ENCODE data around the gene PAX7. TPM values are rescaled to one million over a fixed set of nuclear protein-coding genes. Genes with fewer than 3 reads are reported as not detected.

Gene PAX7
- total RNA-seq, 1 experiment from 2014 or later = 0.24 TPM

DNA sequence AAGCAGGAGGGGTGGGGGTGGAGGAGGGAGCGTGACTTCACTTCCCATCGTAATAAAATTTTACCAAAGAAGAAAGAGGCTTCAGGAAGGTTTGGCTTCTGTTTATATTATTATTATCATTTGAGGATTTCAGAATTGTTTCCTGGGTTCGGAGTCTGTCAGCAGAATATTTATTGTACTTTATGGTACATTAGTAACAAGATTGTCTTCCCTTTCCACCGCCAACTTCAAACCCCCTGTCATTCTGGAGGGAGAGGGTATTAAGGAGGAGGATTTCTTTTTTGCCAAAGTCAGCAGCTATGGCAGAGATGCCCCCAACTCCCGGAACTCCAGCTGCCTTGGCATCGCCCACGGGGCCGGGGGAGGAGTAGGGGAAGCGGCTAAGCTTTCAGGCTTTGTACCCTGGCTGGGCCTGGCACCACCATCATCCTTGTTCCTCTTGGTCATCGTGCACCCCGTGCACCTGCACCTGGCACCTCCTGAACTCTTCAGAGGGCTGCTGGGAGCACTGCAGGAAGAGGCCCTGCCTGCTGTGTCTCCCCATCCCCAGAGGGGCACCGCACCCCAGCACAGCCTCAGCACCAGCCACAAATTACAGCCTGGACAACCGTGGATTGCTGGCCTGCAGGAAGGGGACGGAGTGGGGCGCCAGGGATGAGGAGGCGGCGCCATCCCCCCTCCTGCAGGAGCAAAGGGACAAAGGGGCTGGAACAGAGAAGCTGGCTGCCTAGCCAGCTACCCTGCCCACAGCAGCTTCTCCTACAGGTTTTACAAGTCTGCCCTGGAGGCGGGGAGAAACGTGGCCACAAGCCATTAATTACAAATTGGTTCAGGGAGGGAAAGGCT, 24.0 kb upstream of the PAX7 start:
- ChIA-PET POLR2A (interaction anchor here (0.6 kb wide), 2 partner anchors 175 to 218 kb away, joined by 5 to 6 read pairs; no protein-coding TSS in a partner anchor), CTCF (interaction anchor here (0.6 to 1.4 kb wide), 6 partner anchors 9 to 626 kb away, joined by 3 to 7 read pairs (median 4); no protein-coding TSS in a partner anchor)
- Mint-ChIP-seq H3K4me1 (peaks cover 9% of the 10 kb centered on the region), H3K27ac (no peak overlapping the region), H3K4me3 (no peak overlapping the region), H3K27me3 (ENCODE audit: low read depth) (peaks cover 5% of the 10 kb centered on the region), H3K9me3 (peaks cover 12% of the 10 kb centered on the region), H3K36me3 (no peaks in the 10 kb centered on the region)
- DNase-seq (ENCODE audit: low spot score) = no peak
- TF ChIP-seq TP53 (CRISPR knock-in tag; IDR thresholded peaks at IDR 0.05) = no peak
- no peak for TF ChIP-seq GRHL2 (CRISPR knock-in tag; IDR thresholded peaks at IDR 0.05; ENCODE audit: insufficient replicate concordance, severe bottlenecking)
- TF ChIP-seq, protein P1, sequence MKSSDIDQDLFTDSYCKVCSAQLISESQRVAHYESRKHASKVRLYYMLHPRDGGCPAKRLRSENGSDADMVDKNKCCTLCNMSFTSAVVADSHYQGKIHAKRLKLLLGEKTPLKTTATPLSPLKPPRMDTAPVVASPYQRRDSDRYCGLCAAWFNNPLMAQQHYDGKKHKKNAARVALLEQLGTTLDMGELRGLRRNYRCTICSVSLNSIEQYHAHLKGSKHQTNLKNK (CRISPR knock-in tag; IDR thresholded peaks at IDR 0.05) = no peak
- TF ChIP-seq, protein P2, sequence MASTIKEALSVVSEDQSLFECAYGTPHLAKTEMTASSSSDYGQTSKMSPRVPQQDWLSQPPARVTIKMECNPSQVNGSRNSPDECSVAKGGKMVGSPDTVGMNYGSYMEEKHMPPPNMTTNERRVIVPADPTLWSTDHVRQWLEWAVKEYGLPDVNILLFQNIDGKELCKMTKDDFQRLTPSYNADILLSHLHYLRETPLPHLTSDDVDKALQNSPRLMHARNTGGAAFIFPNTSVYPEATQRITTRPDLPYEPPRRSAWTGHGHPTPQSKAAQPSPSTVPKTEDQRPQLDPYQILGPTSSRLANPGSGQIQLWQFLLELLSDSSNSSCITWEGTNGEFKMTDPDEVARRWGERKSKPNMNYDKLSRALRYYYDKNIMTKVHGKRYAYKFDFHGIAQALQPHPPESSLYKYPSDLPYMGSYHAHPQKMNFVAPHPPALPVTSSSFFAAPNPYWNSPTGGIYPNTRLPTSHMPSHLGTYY (CRISPR knock-in tag; IDR thresholded peaks at IDR 0.05) = no peak
- TF ChIP-seq HMGA2 (CRISPR knock-in tag; IDR thresholded peaks at IDR 0.05) = no peak
- TF ChIP-seq ZNF423 (CRISPR knock-in tag; IDR thresholded peaks at IDR 0.05) = no peak
- TF ChIP-seq KAT7 (CRISPR knock-in tag; IDR thresholded peaks at IDR 0.05; ENCODE audit: borderline replicate concordance) = no peak
- TF ChIP-seq CBFB (CRISPR knock-in tag; IDR thresholded peaks at IDR 0.05; ENCODE audit: low read depth) = no peak
- no peak for TF ChIP-seq ATF1 (CRISPR knock-in tag; IDR thresholded peaks at IDR 0.05)
- TF ChIP-seq ZNF263 (CRISPR knock-in tag; IDR thresholded peaks at IDR 0.05; ENCODE audit: low read depth) = no peak
- no peak for TF ChIP-seq JUN (CRISPR knock-in tag; IDR thresholded peaks at IDR 0.05)
- no peak for TF ChIP-seq E2F5 (CRISPR knock-in tag; IDR thresholded peaks at IDR 0.05)
- TF ChIP-seq, protein P3, sequence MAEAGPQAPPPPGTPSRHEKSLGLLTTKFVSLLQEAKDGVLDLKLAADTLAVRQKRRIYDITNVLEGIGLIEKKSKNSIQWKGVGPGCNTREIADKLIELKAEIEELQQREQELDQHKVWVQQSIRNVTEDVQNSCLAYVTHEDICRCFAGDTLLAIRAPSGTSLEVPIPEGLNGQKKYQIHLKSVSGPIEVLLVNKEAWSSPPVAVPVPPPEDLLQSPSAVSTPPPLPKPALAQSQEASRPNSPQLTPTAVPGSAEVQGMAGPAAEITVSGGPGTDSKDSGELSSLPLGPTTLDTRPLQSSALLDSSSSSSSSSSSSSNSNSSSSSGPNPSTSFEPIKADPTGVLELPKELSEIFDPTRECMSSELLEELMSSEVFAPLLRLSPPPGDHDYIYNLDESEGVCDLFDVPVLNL (CRISPR knock-in tag; IDR thresholded peaks at IDR 0.05; ENCODE audit: borderline replicate concordance, low read depth) = no peak
- TF ChIP-seq OVOL2 (CRISPR knock-in tag; IDR thresholded peaks at IDR 0.05; ENCODE audit: borderline replicate concordance) = no peak
- TF ChIP-seq NR1H2 (CRISPR knock-in tag; IDR thresholded peaks at IDR 0.05) = no peak
- TF ChIP-seq, protein P4, sequence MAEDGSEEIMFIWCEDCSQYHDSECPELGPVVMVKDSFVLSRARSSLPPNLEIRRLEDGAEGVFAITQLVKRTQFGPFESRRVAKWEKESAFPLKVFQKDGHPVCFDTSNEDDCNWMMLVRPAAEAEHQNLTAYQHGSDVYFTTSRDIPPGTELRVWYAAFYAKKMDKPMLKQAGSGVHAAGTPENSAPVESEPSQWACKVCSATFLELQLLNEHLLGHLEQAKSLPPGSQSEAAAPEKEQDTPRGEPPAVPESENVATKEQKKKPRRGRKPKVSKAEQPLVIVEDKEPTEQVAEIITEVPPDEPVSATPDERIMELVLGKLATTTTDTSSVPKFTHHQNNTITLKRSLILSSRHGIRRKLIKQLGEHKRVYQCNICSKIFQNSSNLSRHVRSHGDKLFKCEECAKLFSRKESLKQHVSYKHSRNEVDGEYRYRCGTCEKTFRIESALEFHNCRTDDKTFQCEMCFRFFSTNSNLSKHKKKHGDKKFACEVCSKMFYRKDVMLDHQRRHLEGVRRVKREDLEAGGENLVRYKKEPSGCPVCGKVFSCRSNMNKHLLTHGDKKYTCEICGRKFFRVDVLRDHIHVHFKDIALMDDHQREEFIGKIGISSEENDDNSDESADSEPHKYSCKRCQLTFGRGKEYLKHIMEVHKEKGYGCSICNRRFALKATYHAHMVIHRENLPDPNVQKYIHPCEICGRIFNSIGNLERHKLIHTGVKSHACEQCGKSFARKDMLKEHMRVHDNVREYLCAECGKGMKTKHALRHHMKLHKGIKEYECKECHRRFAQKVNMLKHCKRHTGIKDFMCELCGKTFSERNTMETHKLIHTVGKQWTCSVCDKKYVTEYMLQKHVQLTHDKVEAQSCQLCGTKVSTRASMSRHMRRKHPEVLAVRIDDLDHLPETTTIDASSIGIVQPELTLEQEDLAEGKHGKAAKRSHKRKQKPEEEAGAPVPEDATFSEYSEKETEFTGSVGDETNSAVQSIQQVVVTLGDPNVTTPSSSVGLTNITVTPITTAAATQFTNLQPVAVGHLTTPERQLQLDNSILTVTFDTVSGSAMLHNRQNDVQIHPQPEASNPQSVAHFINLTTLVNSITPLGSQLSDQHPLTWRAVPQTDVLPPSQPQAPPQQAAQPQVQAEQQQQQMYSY (CRISPR knock-in tag; IDR thresholded peaks at IDR 0.05) = no peak
- no peak for ATAC-seq

GRCh38 chr1:18607289-18607760, 23.3 kb upstream of the PAX7 start:
- ChIA-PET POLR2A (interaction anchor here (0.6 kb wide), 1 partner anchor 175 kb away, joined by 5 read pairs; no protein-coding TSS in a partner anchor), CTCF (interaction anchor here (0.7 to 1.4 kb wide), 4 partner anchors 10 to 277 kb away, joined by 4 to 7 read pairs (median 4); no protein-coding TSS in a partner anchor)
- Mint-ChIP-seq H3K36me3 (no peaks in the 10 kb centered on the region), H3K27ac (no peak overlapping the region), H3K4me1 (peaks cover 9% of the 10 kb centered on the region), H3K4me3 (no peak overlapping the region), H3K27me3 (ENCODE audit: low read depth) (peaks cover 5% of the 10 kb centered on the region), H3K9me3 (peaks cover 9% of the 10 kb centered on the region)
- no peak for ATAC-seq
- no peak for DNase-seq (ENCODE audit: low spot score)
- TF ChIP-seq NFATC4 (CRISPR knock-in tag; IDR thresholded peaks at IDR 0.05) = no peak
- no peak for TF ChIP-seq ZNF317 (CRISPR knock-in tag; IDR thresholded peaks at IDR 0.05; ENCODE audit: borderline replicate concordance, low read depth)
- TF ChIP-seq, protein P1 (CRISPR knock-in tag; IDR thresholded peaks at IDR 0.05) = no peak
- TF ChIP-seq ZNF121 (CRISPR knock-in tag; IDR thresholded peaks at IDR 0.05) = no peak
- no peak for TF ChIP-seq STAT6 (CRISPR knock-in tag; conservative IDR thresholded peaks at IDR 0.05; ENCODE audit: low read depth)
- TF ChIP-seq, protein P2 (CRISPR knock-in tag; IDR thresholded peaks at IDR 0.05) = no peak
- TF ChIP-seq TEAD4 (CRISPR knock-in tag; IDR thresholded peaks at IDR 0.05) = no peak
